ENCODE measurements around the gene HAUS6. TPM values are rescaled to one million over a fixed set of nuclear protein-coding genes. Genes with fewer than 3 reads are reported as not detected.
"Not testable (repeated sequence)": the region's sequence is repeated elsewhere in the genome, so short reads cannot be mapped to it uniquely, and the experiment has no call there.

HAUS6 gene
- total and polyA plus RNA-seq, 4 experiments from 2014 or later, result 6.7 to 20.9 (median 13.5) TPM

DNA sequence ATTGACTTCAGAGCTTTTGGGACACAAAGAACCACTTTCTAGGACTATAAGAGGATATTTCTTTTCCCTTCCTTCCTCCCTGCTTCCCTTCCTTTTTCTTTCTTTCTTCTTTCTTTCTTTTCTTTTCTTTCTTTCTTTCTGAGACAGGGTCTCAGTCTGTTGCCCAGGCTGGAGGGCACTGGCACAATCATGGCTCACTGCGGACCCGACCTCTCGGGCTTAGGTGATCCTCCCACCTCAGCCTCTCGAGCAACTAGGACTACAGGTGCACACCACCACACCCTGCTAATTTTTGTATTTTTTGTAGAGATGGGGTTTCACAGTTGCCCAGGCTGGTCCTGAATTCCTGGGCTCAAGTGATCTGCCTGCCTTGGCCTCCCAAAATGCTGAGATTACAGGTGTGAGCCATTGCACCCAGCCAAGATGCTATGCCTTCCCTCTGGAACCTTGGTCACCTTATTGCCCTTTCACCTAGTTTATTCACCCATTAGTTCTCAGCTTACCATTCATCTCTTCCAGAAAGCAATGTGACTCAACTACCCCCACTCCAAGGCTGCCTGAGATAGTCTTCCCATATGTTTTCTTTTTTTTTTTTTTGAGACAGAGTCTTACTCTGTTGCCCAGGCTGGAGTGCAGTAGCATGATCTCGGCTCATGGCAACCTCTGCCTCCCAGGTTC lies 14.5 kb upstream of the HAUS6 start:
- H3K27ac ChIP-seq (ENCODE audit: low read depth, low read length), result no peak overlapping the region
- DNase-seq, result no peak
- no peak overlapping the region for H3K4me3 ChIP-seq (ENCODE audit: low read length in 2 of 2)
- POLR2A ChIA-PET (ENCODE audit: partially characterized antibody), result interaction anchor here (1.7 kb wide), 1 partner anchor 9 kb away, joined by 5 read pairs; no protein-coding TSS in a partner anchor
- no peaks in the 10 kb centered on the region for H3K4me1 ChIP-seq (ENCODE audit: insufficient read depth, low read length)
- no peak overlapping the region for H3K4me3 Mint-ChIP-seq
- no peaks in the 10 kb centered on the region for H3K27me3 Mint-ChIP-seq
- peaks cover 50% of the 10 kb centered on the region for H3K36me3 ChIP-seq (ENCODE audit: insufficient read depth, low read length)
- peaks cover 0 to 18% (median 10%) of the 10 kb centered on the region in 4 donors for H3K4me1 Mint-ChIP-seq
- peak overlapping the region in 3 of 7 donors; percentile 47 to 83 (median 48) for H3K27ac Mint-ChIP-seq
- H3K36me3 Mint-ChIP-seq, result peaks cover 69 to 72% of the 10 kb centered on the region in 2 donors
- peaks cover 0 to 2% (median 0%) of the 10 kb centered on the region in 8 donors for H3K9me3 Mint-ChIP-seq
- no peaks in the 10 kb centered on the region for H3K9me3 ChIP-seq (ENCODE audit: control insufficient read depth in 1 of 2, low read length in 2 of 2)
- CTCF ChIA-PET (ENCODE audit: partially characterized antibody), result no interaction called here
- intact Hi-C loops (cut with micrococcal nuclease), result no loop called here
- no peaks in the 10 kb centered on the region for H3K27me3 ChIP-seq (ENCODE audit: insufficient read depth, low read length)

DNA sequence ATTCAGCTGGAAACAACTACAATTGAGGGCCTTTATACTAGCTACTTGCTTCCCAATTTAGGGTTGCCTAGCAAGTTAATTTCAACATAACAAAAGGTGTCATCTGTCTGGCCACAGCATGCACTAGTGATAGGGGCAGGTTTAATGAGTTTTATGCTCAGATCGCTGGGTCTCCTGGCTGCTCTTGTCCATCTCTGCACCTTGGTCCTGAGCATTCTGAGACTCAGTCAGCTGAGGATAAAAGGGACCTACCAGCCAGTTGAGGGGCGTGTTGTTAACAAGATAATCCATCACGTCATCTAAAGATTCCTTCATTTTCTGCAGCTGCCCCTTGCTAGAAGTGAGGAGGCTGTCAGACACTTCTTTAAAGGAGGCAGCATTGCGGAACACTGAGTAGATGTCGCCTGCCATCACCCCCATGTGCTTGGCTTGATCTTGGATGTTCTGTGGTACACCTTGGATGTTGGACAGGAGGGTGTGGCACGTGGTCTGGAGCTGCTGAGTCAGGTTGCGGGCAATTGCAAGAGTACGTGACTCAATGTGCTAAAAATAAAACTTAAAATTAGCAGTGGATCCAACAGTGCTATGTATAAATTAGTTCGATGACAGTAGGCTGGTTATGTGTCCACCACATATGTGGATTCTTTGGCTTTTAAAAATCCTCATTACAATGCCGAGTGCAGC lies 13.5 kb upstream of the HAUS6 start:
- DNase-seq, result no peak
- Mint-ChIP-seq H3K27me3 (no peaks in the 10 kb centered on the region), H3K27ac (no peak overlapping the region), H3K36me3 (peaks cover 69 to 74% of the 10 kb centered on the region in 2 donors), H3K4me1 (peaks cover 0 to 16% (median 9%) of the 10 kb centered on the region in 4 donors), H3K4me3 (no peak overlapping the region), H3K9me3 (peaks cover 0 to 2% (median 0%) of the 10 kb centered on the region in 8 donors)
- CTCF ChIA-PET (ENCODE audit: partially characterized antibody), result no interaction called here
- no peaks in the 10 kb centered on the region for H3K27me3 ChIP-seq (ENCODE audit: insufficient read depth, low read length)
- no peak overlapping the region for H3K4me3 ChIP-seq (ENCODE audit: low read length in 2 of 2)
- no peak overlapping the region for H3K27ac ChIP-seq (ENCODE audit: low read depth, low read length)
- H3K4me1 ChIP-seq (ENCODE audit: insufficient read depth, low read length), result no peaks in the 10 kb centered on the region
- H3K9me3 ChIP-seq (ENCODE audit: control insufficient read depth in 1 of 2, low read length in 2 of 2), result no peaks in the 10 kb centered on the region
- intact Hi-C loops (cut with micrococcal nuclease), result no loop called here
- peaks cover 50% of the 10 kb centered on the region for H3K36me3 ChIP-seq (ENCODE audit: insufficient read depth, low read length)
- POLR2A ChIA-PET (ENCODE audit: partially characterized antibody), result interaction anchor here (1.0 to 1.7 kb wide), 2 partner anchors 8 to 10 kb away, joined by 3 to 5 read pairs; no protein-coding TSS in a partner anchor

GRCh38 chr9:19114680-19115270 lies 12.1 kb upstream of the HAUS6 start:
- H3K36me3 Mint-ChIP-seq, result peaks cover 59 to 60% of the 10 kb centered on the region in 2 donors
- Histone ChIP-seq H3K27ac (ENCODE audit: low read depth, low read length) (no peak overlapping the region), H3K4me1 (ENCODE audit: insufficient read depth, low read length) (no peaks in the 10 kb centered on the region), H3K36me3 (ENCODE audit: insufficient read depth, low read length) (peaks cover 36% of the 10 kb centered on the region), H3K4me3 (ENCODE audit: low read length in 2 of 2) (no peak overlapping the region), H3K9me3 (ENCODE audit: control insufficient read depth in 1 of 2, low read length in 2 of 2) (no peaks in the 10 kb centered on the region), H3K27me3 (ENCODE audit: insufficient read depth, low read length) (no peaks in the 10 kb centered on the region)
- peaks cover 0 to 2% (median 0%) of the 10 kb centered on the region in 8 donors for H3K9me3 Mint-ChIP-seq
- peaks cover 0 to 11% (median 5%) of the 10 kb centered on the region in 4 donors for H3K4me1 Mint-ChIP-seq
- ChIA-PET POLR2A (ENCODE audit: partially characterized antibody) (interaction anchor here (1.0 kb wide), 1 partner anchor 9 kb away, joined by 3 read pairs; no protein-coding TSS in a partner anchor), CTCF (ENCODE audit: partially characterized antibody) (interaction anchor here (1.2 kb wide), 1 partner anchor 8 kb away, joined by 4 read pairs; no protein-coding TSS in a partner anchor)
- intact Hi-C loops (cut with micrococcal nuclease), result no loop called here
- no peak overlapping the region for H3K4me3 Mint-ChIP-seq
- no peaks in the 10 kb centered on the region for H3K27me3 Mint-ChIP-seq
- DNase-seq, result no peak
- H3K27ac Mint-ChIP-seq, result no peak overlapping the region

DNA sequence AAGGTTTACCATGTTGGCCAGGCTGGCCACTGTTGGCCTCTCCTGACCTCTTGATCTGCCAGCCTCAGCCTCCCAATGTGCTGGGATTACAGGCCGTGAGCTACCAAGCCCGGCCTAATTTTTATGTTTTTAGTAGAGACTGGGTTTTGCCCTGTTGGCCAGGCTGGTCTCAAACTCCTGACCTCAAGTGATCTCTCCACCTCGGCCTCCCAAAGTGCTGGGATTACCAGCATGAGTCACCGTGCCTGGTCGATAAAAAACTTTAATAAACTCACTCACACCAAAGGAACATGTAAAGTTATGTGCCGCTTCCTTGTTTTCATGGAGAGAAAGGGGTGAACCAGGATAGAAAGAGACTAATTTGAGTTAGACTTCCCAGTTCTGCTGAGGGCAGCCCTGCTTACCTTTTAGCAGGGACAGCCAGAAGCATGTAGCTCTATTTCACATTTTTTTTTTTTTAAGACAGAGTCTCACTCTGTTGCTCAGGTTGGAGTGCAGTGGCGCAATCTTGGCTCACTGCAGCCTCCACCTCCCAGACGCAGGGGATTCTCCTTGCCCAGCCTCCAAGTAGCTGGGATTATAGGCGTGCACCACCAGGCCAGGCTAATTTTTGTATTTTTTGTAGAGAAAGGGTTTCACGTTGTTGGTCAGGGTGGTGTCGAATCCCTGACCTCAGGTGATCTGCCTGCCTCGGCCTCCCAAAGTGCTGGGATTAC lies 11.4 kb upstream of the HAUS6 start:
- DNase-seq, result no peak
- intact Hi-C loops (cut with micrococcal nuclease), result no loop called here
- Histone ChIP-seq H3K27me3 (ENCODE audit: insufficient read depth, low read length) (no peaks in the 10 kb centered on the region), H3K27ac (ENCODE audit: low read depth, low read length) (no peak overlapping the region), H3K36me3 (ENCODE audit: insufficient read depth, low read length) (peaks cover 29% of the 10 kb centered on the region), H3K4me3 (ENCODE audit: low read length in 2 of 2) (no peak overlapping the region), H3K4me1 (ENCODE audit: insufficient read depth, low read length) (no peaks in the 10 kb centered on the region), H3K9me3 (ENCODE audit: control insufficient read depth in 1 of 2, low read length in 2 of 2) (no peaks in the 10 kb centered on the region)
- no peak overlapping the region for H3K4me3 Mint-ChIP-seq
- peaks cover 52 to 54% of the 10 kb centered on the region in 2 donors for H3K36me3 Mint-ChIP-seq
- H3K4me1 Mint-ChIP-seq, result peaks cover 0 to 4% (median 2%) of the 10 kb centered on the region in 4 donors
- no peaks in the 10 kb centered on the region for H3K27me3 Mint-ChIP-seq
- ChIA-PET CTCF (ENCODE audit: partially characterized antibody) (interaction anchor here (1.1 kb wide), 1 partner anchor 10 kb away, joined by 3 read pairs; no protein-coding TSS in a partner anchor), POLR2A (ENCODE audit: partially characterized antibody) (no interaction called here)
- peak overlapping the region in 2 of 7 donors; percentile 36 to 69 for H3K27ac Mint-ChIP-seq
- H3K9me3 Mint-ChIP-seq, result peaks cover 0 to 2% (median 0%) of the 10 kb centered on the region in 8 donors

GRCh38 chr9:19113064-19113611 lies 10.4 kb upstream of the HAUS6 start:
- ChIA-PET POLR2A (ENCODE audit: partially characterized antibody) (interaction anchor here (0.8 kb wide), 1 partner anchor 63 kb away, joined by 3 read pairs; no protein-coding TSS in a partner anchor), CTCF (ENCODE audit: partially characterized antibody) (interaction anchor here (0.6 to 2.4 kb wide), 6 partner anchors 9 to 211 kb away, joined by 3 to 5 read pairs (median 4); no protein-coding TSS in a partner anchor)
- H3K27me3 ChIP-seq (ENCODE audit: insufficient read depth, low read length); H3K9me3 ChIP-seq (ENCODE audit: control insufficient read depth in 1 of 2, low read length in 2 of 2); H3K4me3 ChIP-seq (ENCODE audit: low read length in 2 of 2); H3K27ac Mint-ChIP-seq; intact Hi-C loops (cut with micrococcal nuclease); H3K27me3 Mint-ChIP-seq; H3K9me3 Mint-ChIP-seq; H3K4me1 ChIP-seq (ENCODE audit: insufficient read depth, low read length); H3K4me1 Mint-ChIP-seq; H3K4me3 Mint-ChIP-seq; DNase-seq; H3K27ac ChIP-seq (ENCODE audit: low read depth, low read length): not testable (repeated sequence)
- H3K36me3 Mint-ChIP-seq, result peaks cover 44 to 47% of the 10 kb centered on the region in 2 donors
- peaks cover 21% of the 10 kb centered on the region for H3K36me3 ChIP-seq (ENCODE audit: insufficient read depth, low read length)

DNA sequence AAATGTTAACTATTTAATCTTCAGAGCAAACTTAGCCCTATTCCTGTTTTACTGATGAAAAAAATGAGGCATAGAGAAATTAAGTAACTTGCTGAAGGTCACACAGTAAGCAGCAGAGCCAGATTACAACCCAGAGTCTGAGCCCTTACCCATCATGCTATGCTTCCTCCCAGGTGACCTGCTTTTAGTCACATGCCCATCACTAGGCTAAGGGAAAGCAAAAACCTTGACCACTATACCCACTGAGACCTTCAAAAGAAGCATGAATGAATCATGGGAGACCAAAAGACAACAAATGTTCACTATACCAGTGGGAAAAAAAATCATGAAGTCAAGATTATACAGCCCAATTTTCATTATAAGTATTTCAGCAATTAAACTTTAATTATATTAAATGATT lies 5.3 kb upstream of the HAUS6 start:
- ChIA-PET CTCF (ENCODE audit: partially characterized antibody) (interaction anchor here (0.7 to 1.5 kb wide), 3 partner anchors 16 to 54 kb away, joined by 3 to 5 read pairs (median 4); no protein-coding TSS in a partner anchor), POLR2A (ENCODE audit: partially characterized antibody) (no interaction called here)
- H3K4me3 Mint-ChIP-seq, result no peak overlapping the region
- H3K27ac Mint-ChIP-seq, result peak overlapping the region in 1 of 7 donors; percentile 59
- H3K4me1 Mint-ChIP-seq, result peaks cover 0 to under 1% (median 0%) of the 10 kb centered on the region in 4 donors
- H3K27ac ChIP-seq (ENCODE audit: low read depth, low read length), result no peak overlapping the region
- H3K36me3 Mint-ChIP-seq, result peaks cover 6 to 13% of the 10 kb centered on the region in 2 donors
- no peaks in the 10 kb centered on the region for H3K27me3 Mint-ChIP-seq
- H3K36me3 ChIP-seq (ENCODE audit: insufficient read depth, low read length), result no peaks in the 10 kb centered on the region
- no peak overlapping the region for H3K4me3 ChIP-seq (ENCODE audit: low read length in 2 of 2)
- no peaks in the 10 kb centered on the region for H3K27me3 ChIP-seq (ENCODE audit: insufficient read depth, low read length)
- peaks cover 4% of the 10 kb centered on the region for H3K4me1 ChIP-seq (ENCODE audit: insufficient read depth, low read length)
- DNase-seq, result no peak
- intact Hi-C loops (cut with micrococcal nuclease), result no loop called here
- H3K9me3 ChIP-seq (ENCODE audit: control insufficient read depth in 1 of 2, low read length in 2 of 2), result no peaks in the 10 kb centered on the region
- H3K9me3 Mint-ChIP-seq, result no peaks in the 10 kb centered on the region

Data from CD4-positive, alpha-beta memory T cell (primary cell).